Posterior vena cava (tissue), 2 donors: ENCODE results near the gene CNOT2. TPM values are rescaled to one million over a fixed set of nuclear protein-coding genes. Genes with fewer than 3 reads are reported as not detected.
"Not testable (repeated sequence)": the region's sequence is repeated elsewhere in the genome, so short reads cannot be mapped to it uniquely, and the experiment has no call there.

Experiments
- DNase-seq: peaks from one replicate; pipeline ENCODE4 v3.0.0-alpha.2; 2020; ENCODE audit warnings: low spot score
- intact Hi-C, 2 donors: fragments of 100-400 bp; cut with DNase I; formaldehyde crosslinking; loops; one replicate each; pipeline versions ENCODE4 v1.14.1 to v1.14.2; 2022 to 2023
- total RNA-seq, 2 donors: library from RNA; stranded (reverse); fragmentation: NEBNext Ultra II Directional; extraction: Animal tissue kit (Norgen Biotek cat#: 25700); gene quantifications; one replicate each; pipeline ENCODE4 v1.2.1, GENCODE V29; 2021
- donor health status: DM: yes; HTN: yes; CAD: no.
- donor health status: DM: yes; HTN: yes; CAD: no.

The CNOT2 gene
- total RNA-seq, 2 donors from 2014 or later: 52.4 to 62.9 TPM

GRCh38 chr12:70353780-70354660, 110.8 kb downstream of the CNOT2 start:
- no peak for DNase-seq

DNA sequence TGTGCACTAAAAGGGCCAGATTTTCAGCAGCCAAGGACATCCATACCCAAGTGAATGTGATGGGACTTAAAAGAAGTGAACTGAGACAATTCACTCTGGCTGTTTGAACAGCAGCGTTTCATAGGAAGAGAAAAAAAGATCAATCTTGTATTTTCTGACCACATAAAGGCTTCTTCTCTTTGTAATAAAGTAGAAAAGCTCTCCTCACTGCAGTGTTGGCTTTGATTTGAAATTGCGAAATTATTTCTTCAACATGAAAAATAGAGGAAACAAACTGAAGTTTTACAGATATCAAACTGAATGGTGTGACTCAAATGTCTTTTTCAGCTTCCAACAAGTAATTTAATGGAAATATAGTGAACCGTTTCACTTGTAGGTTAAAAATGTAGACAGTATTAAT, 111.6 kb downstream of the CNOT2 start:
- intact Hi-C loops: no loop called here
- no peak for DNase-seq

More at GRCh38 chr12:70353780-70354660, 110.8 kb downstream of the CNOT2 start:
- intact Hi-C loops: no loop called here

GRCh38 chr12:70355972-70356371, 112.7 kb downstream of the CNOT2 start:
- no peak for DNase-seq
- intact Hi-C loops: no loop called here

DNA sequence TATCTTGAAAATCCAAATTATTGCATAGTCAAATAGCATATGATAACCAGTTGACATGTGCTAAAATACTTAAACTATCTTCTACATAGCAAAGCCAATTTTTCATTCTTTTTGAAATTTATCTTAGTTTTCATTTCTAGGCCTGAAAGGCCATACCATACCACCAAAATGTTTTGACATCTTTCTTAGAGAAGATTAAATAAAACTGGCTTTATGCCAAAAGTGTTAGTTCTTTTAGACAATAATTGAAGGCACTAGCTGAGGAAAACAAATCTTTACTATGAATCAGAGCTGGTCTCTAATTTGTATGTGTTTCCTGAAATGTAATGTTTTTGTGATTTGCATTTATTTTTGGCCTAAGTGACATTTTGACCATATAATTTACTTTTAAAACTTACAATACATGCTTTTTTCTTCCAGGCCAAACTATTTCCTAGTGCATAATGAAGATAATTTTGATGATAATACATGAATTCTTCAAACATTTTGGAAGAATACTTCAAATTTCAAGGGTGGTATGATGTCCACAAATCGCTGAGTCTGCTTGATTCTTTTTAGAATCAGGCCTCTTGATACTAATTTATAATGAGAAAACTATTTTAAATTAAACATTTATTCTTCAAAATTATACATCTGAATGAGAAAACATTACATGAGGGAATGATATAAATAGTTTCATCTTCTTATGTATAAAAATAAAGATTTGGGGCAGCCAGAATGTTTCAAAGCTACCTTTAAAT, 116.4 kb downstream of the CNOT2 start:
- intact Hi-C loops: no loop called here
- DNase-seq: no peak

GRCh38 chr12:70360218-70360617, 117.0 kb downstream of the CNOT2 start:
- intact Hi-C loops: no loop called here
- DNase-seq: no peak

- no peak for DNase-seq
- intact Hi-C loops: no loop called here
Measured at GRCh38 chr12:70364695-70365397, 121.6 kb downstream of the CNOT2 start.

DNA sequence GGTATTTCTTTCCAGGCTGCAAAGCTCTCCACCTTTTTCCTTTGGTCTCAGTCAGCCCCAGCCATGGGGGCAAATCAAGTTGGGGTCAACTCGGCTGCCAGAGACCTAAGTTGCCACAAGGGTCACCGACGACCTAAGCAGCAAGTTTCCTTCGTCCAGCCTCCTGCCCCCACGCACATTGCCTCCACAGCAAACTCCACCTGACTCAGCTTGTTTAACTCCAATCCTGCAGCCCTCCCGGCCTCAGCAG, 122.1 kb downstream of the CNOT2 start:
- DNase-seq: no peak
- intact Hi-C loops: no loop called here

GRCh38 chr12:70365648-70366518, 122.7 kb downstream of the CNOT2 start, which contains the start of gene KCNMB4:
KCNMB4 (plus strand) TSS chr12:70366290; CDS start chr12:70366735, 445 bp downstream.
- intact Hi-C loops: no loop called here
- DNase-seq: peak; percentile 83

DNA sequence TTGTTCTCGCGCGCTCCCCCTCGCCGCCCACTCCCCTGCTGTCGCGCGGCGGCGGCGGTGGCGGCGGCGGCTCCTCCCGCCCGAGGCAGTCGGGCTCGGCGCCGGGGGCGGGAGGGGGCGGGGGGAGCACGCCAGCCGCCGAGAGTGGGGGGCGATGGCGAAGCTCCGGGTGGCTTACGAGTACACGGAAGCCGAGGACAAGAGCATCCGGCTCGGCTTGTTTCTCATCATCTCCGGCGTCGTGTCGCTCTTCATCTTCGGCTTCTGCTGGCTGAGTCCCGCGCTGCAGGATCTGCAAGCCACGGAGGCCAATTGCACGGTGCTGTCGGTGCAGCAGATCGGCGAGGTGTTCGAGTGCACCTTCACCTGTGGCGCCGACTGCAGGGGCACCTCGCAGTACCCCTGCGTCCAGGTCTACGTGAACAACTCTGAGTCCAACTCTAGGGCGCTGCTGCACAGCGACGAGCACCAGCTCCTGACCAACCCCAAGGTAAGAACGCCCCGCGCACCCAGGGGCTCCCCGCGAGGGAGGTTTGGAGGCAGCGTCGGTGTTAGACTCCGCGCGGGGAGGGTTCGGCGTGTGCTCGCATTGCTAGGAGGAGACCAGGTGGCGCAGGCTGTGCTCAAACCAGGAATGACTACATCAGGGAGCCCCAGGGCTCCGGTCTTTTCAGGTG, 123.5 kb downstream of the CNOT2 start:
- DNase-seq: peak; percentile 79
- intact Hi-C loops: no loop called here

DNA sequence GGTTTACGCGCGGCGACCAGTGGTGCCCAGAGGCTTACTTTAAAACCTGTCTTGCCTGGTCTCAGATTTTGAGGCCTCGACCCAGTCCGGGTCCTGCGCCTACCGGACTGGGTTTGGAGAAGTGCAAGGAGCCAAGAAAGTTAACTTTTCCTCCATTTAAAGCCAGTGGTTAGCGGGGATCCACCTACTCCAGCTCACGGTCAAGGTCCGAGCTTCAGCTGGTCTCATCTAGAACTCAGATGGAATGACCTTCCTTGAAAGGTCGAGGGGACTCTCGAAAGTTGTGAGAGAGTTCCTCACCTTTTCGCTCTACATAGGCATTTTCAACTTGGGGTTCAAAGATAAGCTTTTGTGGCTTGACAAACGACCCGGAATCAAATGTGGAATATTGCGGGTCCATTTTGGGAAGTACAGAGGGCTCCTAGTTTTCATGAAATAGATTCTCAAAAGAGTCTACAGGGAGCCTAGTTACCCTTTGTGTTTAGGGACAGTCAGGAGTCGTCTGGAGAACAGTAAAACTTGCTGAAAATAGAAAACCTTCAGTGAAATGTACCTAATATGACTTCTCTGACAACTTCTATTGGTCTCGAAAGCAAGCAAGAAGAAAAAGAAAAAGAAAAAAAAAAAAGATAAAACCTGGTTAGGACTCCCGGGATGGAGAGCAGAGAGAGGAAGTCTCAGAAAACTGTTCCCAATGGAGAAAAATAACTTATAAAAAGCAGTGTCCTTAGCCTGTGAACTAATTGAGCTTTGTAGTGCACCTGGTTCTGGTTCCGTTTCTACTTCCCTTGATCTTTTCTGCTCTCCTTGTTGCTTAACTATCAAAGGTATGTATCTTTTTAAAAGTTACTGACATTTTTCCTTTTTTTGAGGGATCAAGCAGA, 124.3 kb downstream of the CNOT2 start:
- intact Hi-C loops: no loop called here
- no peak for DNase-seq

GRCh38 chr12:70372881-70373280, 129.6 kb downstream of the CNOT2 start:
- intact Hi-C loops: no loop called here
- DNase-seq: no peak

GRCh38 chr12:70379846-70380245, 136.6 kb downstream of the CNOT2 start:
- intact Hi-C loops: no loop called here

GRCh38 chr12:70383484-70383883, 140.3 kb downstream of the CNOT2 start:
- no peak for DNase-seq
- intact Hi-C loops: no loop called here

More at GRCh38 chr12:70379846-70380245, 136.6 kb downstream of the CNOT2 start:
- no peak for DNase-seq

GRCh38 chr12:70383886-70384285, 140.7 kb downstream of the CNOT2 start:
- intact Hi-C loops: no loop called here
- DNase-seq: no peak

DNA sequence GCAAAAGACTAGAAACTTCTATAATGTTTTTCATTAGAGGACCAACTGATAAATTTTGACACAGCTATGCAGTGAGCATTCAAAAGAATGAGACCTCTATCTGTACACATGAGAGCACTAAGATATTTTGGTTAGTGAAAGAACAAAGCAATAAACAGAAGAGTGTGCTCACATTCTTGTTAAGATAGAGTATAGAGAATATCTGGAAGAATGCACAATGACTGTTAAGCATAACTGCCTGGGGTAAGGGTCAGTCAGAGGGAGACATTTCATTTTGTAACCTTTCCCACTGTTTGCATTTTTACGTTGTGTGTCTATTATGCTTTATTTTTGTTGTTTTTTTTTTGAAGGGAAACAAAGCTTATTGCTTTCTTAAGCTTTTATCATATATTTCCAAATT, 143.5 kb downstream of the CNOT2 start:
- no peak for DNase-seq
- intact Hi-C loops: no loop called here

DNA sequence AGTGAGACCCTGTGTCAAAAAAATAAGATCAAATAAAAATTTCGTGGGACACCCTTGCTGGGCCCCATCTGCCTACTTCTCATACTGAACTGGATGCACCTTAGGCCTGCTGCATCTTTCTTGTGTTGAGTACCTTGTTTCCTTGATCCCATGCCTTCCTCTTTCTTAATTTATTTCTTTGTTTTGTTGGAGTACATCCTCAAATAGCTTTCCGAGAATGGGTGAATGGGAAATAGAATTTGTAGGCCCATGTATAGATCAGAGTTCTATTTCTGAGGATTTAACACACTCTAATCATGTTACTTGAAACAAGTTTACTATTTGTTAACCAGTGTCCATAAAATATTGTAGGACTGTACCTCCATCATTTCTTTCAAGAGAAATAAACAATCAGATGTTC, 146.4 kb downstream of the CNOT2 start:
- intact Hi-C loops: no loop called here
- DNase-seq: no peak

GRCh38 chr12:70392631-70393030, 149.4 kb downstream of the CNOT2 start:
- intact Hi-C loops, DNase-seq: not testable (repeated sequence)
